HL-60 (cell line): ENCODE measurements around the gene TMEM179.

Experiments used
- DNase-seq, 2 experiments: peaks; one replicate each; pipeline ENCODE4 v3.0.0-alpha.2; 2010 to 2020; ENCODE audit warnings: low read depth in 1 of 2, low spot score in 1 of 2
- H3K27ac ChIP-seq: fragments of 250-450 bp; sonication (Bioruptor Pico); replicated peaks from 2 replicates; pipeline ENCODE4 v1.5.1; 2020; ENCODE audit warnings: mild to moderate bottlenecking, moderate library complexity
- H3K27me3 ChIP-seq: fragments of 250-450 bp; sonication (Bioruptor Pico); 2 replicates; pipeline ENCODE4 v1.5.1; 2021; ENCODE audit warnings: mild to moderate bottlenecking, moderate library complexity; ENCODE audit not compliant: insufficient read depth, poor library complexity, severe bottlenecking
- H3K4me3 ChIP-seq: replicated peaks from 2 replicates; pipeline ENCODE4 v1.5.1; 2011; ENCODE audit warnings: mild to moderate bottlenecking, control low read depth, low read length; ENCODE audit not compliant: insufficient read depth
- GABPA ChIP-seq: IDR thresholded peaks from 2 replicates; pipeline ENCODE4 v1.6.1; 2012; ENCODE audit warnings: low read depth
- POLR2AphosphoS5 ChIP-seq: IDR thresholded peaks from 2 replicates; pipeline ENCODE4 v1.6.1; 2012; ENCODE audit warnings: low read depth
- SPI1 ChIP-seq: IDR thresholded peaks from 2 replicates; pipeline ENCODE4 v1.6.1; 2012; ENCODE audit warnings: low read depth, mild to moderate bottlenecking, borderline replicate concordance
- TF ChIP-seq, protein P1 (sequence below): IDR thresholded peaks from one replicate; pipeline ENCODE4 v1.5.1; 2011; ENCODE audit warnings: low read length, control low read depth, inconsistent platforms; ENCODE audit not compliant: insufficient read depth
- TF ChIP-seq, protein P2 (sequence below): IDR thresholded peaks from 2 replicates; pipeline ENCODE4 v1.6.1; 2012; ENCODE audit warnings: low read depth; ENCODE audit not compliant: insufficient replicate concordance

The TMEM179 gene

DNA sequence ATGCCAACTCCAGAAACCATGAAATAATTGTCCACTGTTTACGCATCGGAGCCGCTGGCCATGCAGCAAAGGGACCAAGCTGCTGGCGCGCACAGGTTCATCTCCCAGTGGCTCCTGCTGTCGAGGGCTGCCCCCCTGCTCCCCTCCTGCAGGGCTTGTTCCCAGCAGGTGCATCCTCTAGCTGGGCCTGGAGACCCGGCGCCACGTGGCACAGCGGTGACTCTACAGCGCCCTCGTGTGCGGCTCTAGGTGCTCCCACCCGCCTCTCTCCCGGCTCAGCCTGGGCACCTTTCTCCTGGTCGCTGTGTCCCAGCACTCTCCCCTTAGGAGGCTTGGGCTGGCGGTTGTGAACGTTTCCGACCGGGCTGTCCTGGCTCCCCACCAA, 47.3 kb upstream of the TMEM179 start:
- TF ChIP-seq SPI1 (no peak), POLR2AphosphoS5 (no peak), GABPA (no peak)
- TF ChIP-seq, protein P1, sequence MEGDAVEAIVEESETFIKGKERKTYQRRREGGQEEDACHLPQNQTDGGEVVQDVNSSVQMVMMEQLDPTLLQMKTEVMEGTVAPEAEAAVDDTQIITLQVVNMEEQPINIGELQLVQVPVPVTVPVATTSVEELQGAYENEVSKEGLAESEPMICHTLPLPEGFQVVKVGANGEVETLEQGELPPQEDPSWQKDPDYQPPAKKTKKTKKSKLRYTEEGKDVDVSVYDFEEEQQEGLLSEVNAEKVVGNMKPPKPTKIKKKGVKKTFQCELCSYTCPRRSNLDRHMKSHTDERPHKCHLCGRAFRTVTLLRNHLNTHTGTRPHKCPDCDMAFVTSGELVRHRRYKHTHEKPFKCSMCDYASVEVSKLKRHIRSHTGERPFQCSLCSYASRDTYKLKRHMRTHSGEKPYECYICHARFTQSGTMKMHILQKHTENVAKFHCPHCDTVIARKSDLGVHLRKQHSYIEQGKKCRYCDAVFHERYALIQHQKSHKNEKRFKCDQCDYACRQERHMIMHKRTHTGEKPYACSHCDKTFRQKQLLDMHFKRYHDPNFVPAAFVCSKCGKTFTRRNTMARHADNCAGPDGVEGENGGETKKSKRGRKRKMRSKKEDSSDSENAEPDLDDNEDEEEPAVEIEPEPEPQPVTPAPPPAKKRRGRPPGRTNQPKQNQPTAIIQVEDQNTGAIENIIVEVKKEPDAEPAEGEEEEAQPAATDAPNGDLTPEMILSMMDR: no peak
- TF ChIP-seq, protein P2, sequence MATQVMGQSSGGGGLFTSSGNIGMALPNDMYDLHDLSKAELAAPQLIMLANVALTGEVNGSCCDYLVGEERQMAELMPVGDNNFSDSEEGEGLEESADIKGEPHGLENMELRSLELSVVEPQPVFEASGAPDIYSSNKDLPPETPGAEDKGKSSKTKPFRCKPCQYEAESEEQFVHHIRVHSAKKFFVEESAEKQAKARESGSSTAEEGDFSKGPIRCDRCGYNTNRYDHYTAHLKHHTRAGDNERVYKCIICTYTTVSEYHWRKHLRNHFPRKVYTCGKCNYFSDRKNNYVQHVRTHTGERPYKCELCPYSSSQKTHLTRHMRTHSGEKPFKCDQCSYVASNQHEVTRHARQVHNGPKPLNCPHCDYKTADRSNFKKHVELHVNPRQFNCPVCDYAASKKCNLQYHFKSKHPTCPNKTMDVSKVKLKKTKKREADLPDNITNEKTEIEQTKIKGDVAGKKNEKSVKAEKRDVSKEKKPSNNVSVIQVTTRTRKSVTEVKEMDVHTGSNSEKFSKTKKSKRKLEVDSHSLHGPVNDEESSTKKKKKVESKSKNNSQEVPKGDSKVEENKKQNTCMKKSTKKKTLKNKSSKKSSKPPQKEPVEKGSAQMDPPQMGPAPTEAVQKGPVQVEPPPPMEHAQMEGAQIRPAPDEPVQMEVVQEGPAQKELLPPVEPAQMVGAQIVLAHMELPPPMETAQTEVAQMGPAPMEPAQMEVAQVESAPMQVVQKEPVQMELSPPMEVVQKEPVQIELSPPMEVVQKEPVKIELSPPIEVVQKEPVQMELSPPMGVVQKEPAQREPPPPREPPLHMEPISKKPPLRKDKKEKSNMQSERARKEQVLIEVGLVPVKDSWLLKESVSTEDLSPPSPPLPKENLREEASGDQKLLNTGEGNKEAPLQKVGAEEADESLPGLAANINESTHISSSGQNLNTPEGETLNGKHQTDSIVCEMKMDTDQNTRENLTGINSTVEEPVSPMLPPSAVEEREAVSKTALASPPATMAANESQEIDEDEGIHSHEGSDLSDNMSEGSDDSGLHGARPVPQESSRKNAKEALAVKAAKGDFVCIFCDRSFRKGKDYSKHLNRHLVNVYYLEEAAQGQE: no peak
- Histone ChIP-seq H3K27ac (no peak overlapping the region), H3K27me3 (no peaks in the 10 kb centered on the region), H3K4me3 (no peak overlapping the region)
- no peak for DNase-seq

DNA sequence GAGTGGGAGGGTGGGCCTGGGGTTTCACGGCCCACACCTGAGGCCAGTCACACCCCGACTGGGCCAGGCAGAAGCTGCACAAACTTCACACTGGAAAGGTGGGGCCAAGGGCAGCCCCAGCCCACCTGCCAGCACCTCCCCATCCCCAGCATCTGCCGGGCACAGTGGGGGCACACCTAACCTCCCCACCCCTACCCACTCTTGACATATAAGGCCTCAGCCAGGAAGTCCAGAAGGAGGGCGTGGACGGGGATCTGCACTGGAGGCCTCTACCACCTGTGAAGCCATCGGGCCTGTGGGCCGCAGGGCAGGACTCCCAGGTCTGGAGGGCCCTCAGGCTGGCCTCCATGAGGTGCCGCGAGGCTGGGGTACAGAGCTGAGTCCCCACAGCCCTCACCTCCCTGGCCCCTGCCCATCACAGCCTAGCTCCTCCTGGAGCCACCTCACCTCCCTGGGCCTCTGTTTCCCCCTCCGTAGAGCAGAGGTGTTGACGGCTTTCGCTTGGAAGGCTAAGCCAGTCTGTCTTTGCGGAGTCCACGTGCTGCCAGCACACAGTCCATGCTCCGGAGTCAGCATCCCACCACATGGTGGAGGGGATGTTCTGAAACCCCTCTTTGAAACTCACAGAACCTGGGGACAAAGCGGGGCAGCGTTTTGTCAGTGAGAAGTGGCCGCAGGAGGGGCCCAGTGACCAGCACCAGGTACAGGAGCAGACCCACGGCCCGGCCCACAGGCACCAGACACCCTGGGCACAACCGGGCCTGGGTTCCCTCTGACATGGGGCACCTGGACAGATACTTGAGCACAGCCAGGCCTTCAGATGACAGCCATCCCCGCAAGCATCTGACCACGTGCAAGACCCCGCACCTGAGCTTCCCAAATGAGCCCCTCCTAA, 46.7 kb upstream of the TMEM179 start:
- TF ChIP-seq POLR2AphosphoS5 (no peak), GABPA (no peak)
- TF ChIP-seq, protein P2: no peak
- TF ChIP-seq, protein P1: no peak
- Histone ChIP-seq H3K4me3 (no peak overlapping the region), H3K27me3 (no peaks in the 10 kb centered on the region), H3K27ac (no peak overlapping the region)
- DNase-seq: no peak

DNA sequence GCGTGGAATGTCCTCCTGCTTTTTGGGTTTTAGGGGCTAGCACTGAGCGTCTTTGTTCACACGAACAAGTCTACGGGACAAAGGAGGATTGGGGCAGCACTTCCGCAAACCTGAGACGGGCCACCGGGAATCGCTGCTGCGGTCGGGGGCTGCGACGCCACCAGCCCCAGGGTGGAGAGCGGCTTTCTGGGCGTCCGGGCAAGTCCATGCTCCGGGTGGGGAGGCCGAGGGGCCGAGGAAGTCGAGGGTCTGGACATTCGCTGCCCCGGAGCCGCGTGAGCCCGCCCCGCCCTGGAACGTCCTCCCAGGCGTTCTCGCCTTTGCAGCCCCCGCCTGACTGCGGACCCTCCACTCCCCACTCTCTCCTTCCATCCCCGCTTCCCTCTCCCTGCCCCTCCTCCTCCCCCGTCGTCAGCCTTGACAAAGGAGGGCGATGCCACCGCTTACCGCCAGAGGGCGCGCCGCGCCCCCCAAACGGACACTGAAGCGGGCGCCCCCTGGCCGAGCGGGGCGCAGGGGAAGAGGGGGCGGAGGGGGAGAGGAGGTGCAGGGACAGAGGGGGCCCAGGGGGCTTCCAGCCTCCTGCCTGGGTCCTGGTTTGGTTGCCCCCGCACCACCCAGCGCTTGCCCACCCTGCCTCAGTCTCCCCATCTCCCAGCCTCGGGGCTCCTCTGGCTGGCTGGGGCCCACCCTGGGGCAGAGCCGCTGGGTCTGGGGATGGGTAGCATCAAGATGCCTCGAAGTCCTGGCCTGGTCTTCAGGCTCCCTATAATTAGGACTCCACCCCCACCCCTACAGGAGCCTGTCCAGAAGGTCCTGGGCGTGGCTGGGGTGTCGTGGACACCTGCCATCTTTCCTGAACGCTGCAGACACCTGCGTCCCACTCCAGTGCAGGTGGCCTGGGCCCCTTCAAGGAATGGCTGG, 45.7 kb upstream of the TMEM179 start:
- H3K27me3 ChIP-seq: no peaks in the 10 kb centered on the region
- H3K4me3 ChIP-seq: peak overlapping the region; percentile 45
- H3K27ac ChIP-seq: no peak overlapping the region
- DNase-seq: peak in 1 of 2 experiments; percentile 31
- TF ChIP-seq GABPA (no peak), POLR2AphosphoS5 (no peak), SPI1 (peak; percentile 77)
- TF ChIP-seq, protein P2: no peak
- TF ChIP-seq, protein P1: peak; percentile 95
